A673 (cell line): ENCODE measurements around the gene TTC28. TPM values are rescaled to one million over a fixed set of nuclear protein-coding genes. Genes with fewer than 3 reads are reported as not detected.
"Not testable (repeated sequence)": the region's sequence is repeated elsewhere in the genome, so short reads cannot be mapped to it uniquely, and the experiment has no call there.

Source experiments
- Bru-seq: library from RNA; stranded (reverse); fragments of 400-500 nt; gene quantifications from one replicate; lab custom pipeline; 2021; lab: Mats Ljungman, UMichigan
- BruChase-seq, 2 experiments: library from RNA; stranded (reverse); fragments of 400-500 nt; gene quantifications; one replicate each; lab custom pipeline; 2021; lab: Mats Ljungman, UMichigan
- BruUV-seq: library from RNA; stranded (reverse); fragments of 400-500 nt; replicated peaks from 2 replicates; lab custom pipeline; 2021; lab: Mats Ljungman, UMichigan
- CTCF ChIA-PET: fragments of 300-600 bp; sonication (Branson Sonifier 250); formaldehyde crosslinking; loops from one replicate; lab custom pipeline; 2022; ENCODE audit warnings: antibody characterized with exemption; lab: Charles Lee
- POLR2A ChIA-PET: fragments of 300-600 bp; sonication (Branson Sonifier 250); formaldehyde crosslinking; loops from one replicate; lab custom pipeline; 2022; ENCODE audit warnings: antibody characterized with exemption; ENCODE audit not compliant: low non-redundant PET; lab: Charles Lee
- DNase-seq: peaks from one replicate; pipeline ENCODE4 v3.0.0-alpha.2; 2015; ENCODE audit warnings: low spot score
- H3K27ac ChIP-seq: fragments of 200-600 bp; sonication (generic); 2 replicates; pipeline ENCODE4 v1.5.1; 2016; ENCODE audit warnings: mixed run types, low read depth, mild to moderate bottlenecking, mixed read lengths, antibody characterized with exemption, low read length; ENCODE audit not compliant: poor library complexity, severe bottlenecking
- H3K27me3 ChIP-seq: fragments of 200-600 bp; sonication (generic); replicated peaks from 2 replicates; pipeline ENCODE4 v1.6.1; 2017; ENCODE audit warnings: mixed run types, low read depth, mild to moderate bottlenecking, mixed read lengths, antibody characterized with exemption, low read length; ENCODE audit not compliant: insufficient read depth, poor library complexity
- H3K36me3 ChIP-seq: fragments of 200-600 bp; sonication (generic); 2 replicates; pipeline ENCODE4 v1.6.1; 2016; ENCODE audit warnings: mixed run types, mild to moderate bottlenecking, mixed read lengths, antibody characterized with exemption, low read length; ENCODE audit not compliant: insufficient read depth, poor library complexity, severe bottlenecking
- H3K4me1 ChIP-seq: fragments of 200-600 bp; sonication (generic); 2 replicates; pipeline ENCODE4 v1.6.1; 2017; ENCODE audit warnings: mixed run types, mild to moderate bottlenecking, mixed read lengths, antibody characterized with exemption, low read length; ENCODE audit not compliant: insufficient read depth, poor library complexity, severe bottlenecking
- H3K4me3 ChIP-seq: fragments of 200-600 bp; sonication (generic); 2 replicates; pipeline ENCODE4 v1.5.1; 2016; ENCODE audit warnings: low read depth, mixed run types, mild to moderate bottlenecking, mixed read lengths, low read length; ENCODE audit not compliant: poor library complexity, severe bottlenecking
- H3K9me3 ChIP-seq: fragments of 200-600 bp; sonication (generic); 2 replicates; pipeline ENCODE4 v1.6.1; 2016; ENCODE audit warnings: mixed run types, low read depth, mild to moderate bottlenecking, mixed read lengths, antibody characterized with exemption, low read length; ENCODE audit not compliant: poor library complexity, severe bottlenecking
- EZH2 ChIP-seq: fragments of 200-600 bp; sonication (generic); IDR thresholded peaks from 2 replicates; pipeline ENCODE4 v1.6.1; 2017; ENCODE audit warnings: borderline replicate concordance, low read depth, mild to moderate bottlenecking, mixed read lengths, antibody characterized with exemption, low read length; ENCODE audit not compliant: poor library complexity, severe bottlenecking
- intact Hi-C: fragments of 100-400 bp; cut with micrococcal nuclease; formaldehyde crosslinking; loops from one replicate; pipeline ENCODE4 v1.10.0; 2022; ENCODE audit not compliant: unreplicated experiment
- long read RNA-seq: library from polyadenylated mRNA; stranded (forward); transcript quantifications from one replicate; pipeline ENCODE4 v2.0.0, GENCODE V29; 2022
- total RNA-seq: library from RNA; stranded (reverse); gene quantifications from 2 replicates; pipeline ENCODE4 v1.2.3, GENCODE V29; 2021
- TF ChIP-seq, protein P1 (sequence below): fragments of 300-800, 200-600 bp; sonication (generic); conservative IDR thresholded peaks from 2 replicates; pipeline ENCODE4 v1.5.1; 2017; ENCODE audit warnings: low read depth, mild to moderate bottlenecking, antibody characterized with exemption, low read length, moderate library complexity, mixed read lengths

Gene TTC28
- total RNA-seq (48.7 and 55.8 TPM in 2 replicates), Bru-seq, nascent RNA (percentile 89 among the genes with signal in this experiment), BruChase-seq, experiment 1, labeled RNA remaining after a 2-hour chase (percentile 89 among the genes with signal in this experiment), BruChase-seq, experiment 2, labeled RNA remaining after a 6-hour chase (percentile 92 among the genes with signal in this experiment)
- long read RNA-seq, full-length matches to known transcripts: 7 of 32 reads
- long read RNA-seq, partial matches to known transcripts: 9 of 32 reads
- long read RNA-seq, other reads (novel, unspliced or antisense): 16 of 32 reads

DNA sequence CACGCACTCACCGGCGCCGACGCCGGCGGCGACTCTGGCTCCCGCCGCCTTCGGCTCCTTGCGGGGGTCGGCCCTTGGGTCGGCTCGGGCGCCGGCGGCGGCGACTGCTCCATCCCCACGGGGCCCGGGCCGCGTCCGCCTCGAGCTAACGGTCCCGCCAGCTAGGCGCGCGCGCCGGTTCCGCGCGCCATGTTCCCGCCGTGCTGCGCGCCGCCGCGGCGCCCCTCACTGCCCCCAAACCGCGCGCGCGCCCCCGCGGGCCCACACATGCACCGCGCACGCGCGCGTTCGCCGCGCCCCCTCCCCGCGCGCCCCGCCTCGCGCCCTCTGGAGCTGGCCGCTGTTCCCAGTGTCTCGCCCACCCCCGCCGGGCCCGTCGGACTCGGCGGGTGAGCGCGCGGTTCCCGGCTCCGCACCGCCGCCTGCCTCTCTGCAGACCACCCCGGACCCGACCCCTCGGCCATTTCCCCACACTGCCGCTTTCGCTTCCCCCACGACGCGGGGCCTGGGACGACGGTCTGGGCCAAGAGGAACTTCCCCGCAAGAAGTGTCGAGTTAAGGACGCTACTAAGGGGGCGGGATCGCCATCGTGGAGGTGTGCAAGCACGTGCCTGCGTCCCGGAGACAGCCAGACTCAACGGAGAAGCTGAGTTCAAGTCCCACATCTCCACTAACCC lies at the start of gene TTC28:
TSS of gene TTC28 (minus strand) at position 230 of the 677 bp plus-strand sequence. CDS start at position 113, 117 bp downstream.
- H3K4me1 ChIP-seq, H3K36me3 ChIP-seq, CTCF ChIA-PET, intact Hi-C loops, H3K27me3 ChIP-seq, BruUV-seq, H3K9me3 ChIP-seq: not testable (repeated sequence)
- peak within 1 kb of the TSS; percentile 78 for H3K27ac ChIP-seq
- peak; percentile 93 for DNase-seq
- peak within 1 kb of the TSS; percentile 69 for H3K4me3 ChIP-seq
- POLR2A ChIA-PET: interaction anchor here (0.6 kb wide), 1 partner anchor 122 kb away, joined by 3 read pairs; no protein-coding TSS in a partner anchor

DNA sequence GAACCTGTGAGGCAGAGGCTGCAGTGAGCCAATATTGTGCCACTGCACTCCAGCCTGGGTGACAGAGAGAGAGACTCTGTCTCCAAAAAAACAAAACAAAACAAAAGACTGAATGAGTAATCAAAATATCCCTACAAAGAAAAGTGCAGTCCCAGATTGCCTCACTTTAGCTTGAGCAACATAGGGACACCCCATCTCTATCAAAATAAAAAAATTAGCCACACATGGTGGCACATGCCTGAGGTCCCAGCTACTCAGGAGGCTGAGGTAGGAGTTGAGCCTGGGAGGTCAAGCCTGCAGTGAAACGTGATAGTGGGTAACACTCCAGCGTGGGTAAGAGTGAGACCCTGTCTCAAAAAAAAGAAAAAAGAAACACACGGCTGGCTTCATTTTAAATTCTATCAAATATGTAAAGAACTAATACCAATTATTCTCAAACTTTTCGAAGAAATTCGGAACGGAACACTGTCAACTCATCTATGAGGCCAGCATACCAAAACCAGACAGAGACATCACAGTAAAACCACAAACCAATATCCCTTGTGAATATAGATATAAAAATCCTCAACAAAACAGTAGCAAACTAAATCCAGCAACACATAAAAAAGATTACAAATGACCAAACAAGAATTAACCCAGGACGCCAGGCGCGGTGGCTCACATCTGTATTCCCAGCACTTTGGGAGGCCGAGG lies 49.1 kb upstream of the TTC28 start:
- Histone ChIP-seq H3K27ac (no peak overlapping the region), H3K36me3 (peaks cover 51% of the 10 kb centered on the region), H3K27me3 (no peaks in the 10 kb centered on the region), H3K4me3 (no peak overlapping the region), H3K9me3 (no peaks in the 10 kb centered on the region), H3K4me1 (no peaks in the 10 kb centered on the region)
- TF ChIP-seq EZH2: no peak
- TF ChIP-seq, protein P1, sequence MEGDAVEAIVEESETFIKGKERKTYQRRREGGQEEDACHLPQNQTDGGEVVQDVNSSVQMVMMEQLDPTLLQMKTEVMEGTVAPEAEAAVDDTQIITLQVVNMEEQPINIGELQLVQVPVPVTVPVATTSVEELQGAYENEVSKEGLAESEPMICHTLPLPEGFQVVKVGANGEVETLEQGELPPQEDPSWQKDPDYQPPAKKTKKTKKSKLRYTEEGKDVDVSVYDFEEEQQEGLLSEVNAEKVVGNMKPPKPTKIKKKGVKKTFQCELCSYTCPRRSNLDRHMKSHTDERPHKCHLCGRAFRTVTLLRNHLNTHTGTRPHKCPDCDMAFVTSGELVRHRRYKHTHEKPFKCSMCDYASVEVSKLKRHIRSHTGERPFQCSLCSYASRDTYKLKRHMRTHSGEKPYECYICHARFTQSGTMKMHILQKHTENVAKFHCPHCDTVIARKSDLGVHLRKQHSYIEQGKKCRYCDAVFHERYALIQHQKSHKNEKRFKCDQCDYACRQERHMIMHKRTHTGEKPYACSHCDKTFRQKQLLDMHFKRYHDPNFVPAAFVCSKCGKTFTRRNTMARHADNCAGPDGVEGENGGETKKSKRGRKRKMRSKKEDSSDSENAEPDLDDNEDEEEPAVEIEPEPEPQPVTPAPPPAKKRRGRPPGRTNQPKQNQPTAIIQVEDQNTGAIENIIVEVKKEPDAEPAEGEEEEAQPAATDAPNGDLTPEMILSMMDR: no peak
- intact Hi-C loops: no loop called here
- CTCF ChIA-PET: no interaction called here
- POLR2A ChIA-PET: no interaction called here
- BruUV-seq: no TSS peak
- no peak for DNase-seq

DNA sequence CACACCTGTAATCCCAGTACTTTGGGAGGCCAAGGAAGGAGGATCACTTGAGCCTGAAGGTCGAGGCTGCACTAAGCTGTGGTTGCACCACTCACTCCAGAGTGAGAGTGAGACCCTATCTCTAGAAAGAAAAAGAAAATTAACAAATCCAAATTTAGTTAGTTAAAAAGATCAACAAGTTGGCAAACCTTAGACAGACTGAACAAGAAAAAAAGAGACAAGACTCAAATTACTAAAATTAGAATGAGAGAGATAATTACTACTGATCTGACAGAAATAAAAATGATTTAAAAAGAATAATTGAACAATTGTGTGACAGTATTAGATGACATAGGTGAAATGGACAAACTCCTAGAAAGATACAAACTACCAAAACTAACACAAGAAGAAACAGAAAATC lies 48.4 kb upstream of the TTC28 start:
- ChIA-PET CTCF (no interaction called here), POLR2A (no interaction called here)
- intact Hi-C loops: no loop called here
- H3K4me3 ChIP-seq: no peak overlapping the region
- DNase-seq: no peak
- H3K27ac ChIP-seq: no peak overlapping the region
- no TSS peak for BruUV-seq
- H3K4me1 ChIP-seq: no peaks in the 10 kb centered on the region
- no peaks in the 10 kb centered on the region for H3K9me3 ChIP-seq
- TF ChIP-seq, protein P1: no peak
- no peak for TF ChIP-seq EZH2
- H3K36me3 ChIP-seq: peaks cover 50% of the 10 kb centered on the region
- H3K27me3 ChIP-seq: no peaks in the 10 kb centered on the region
